ENCODE measurements around the gene NEBL.

Gene NEBL

GRCh38 chr10:20748551-20748950 lies 148.6 kb downstream of the NEBL start:
- H3F3A ChIP-seq (ENCODE audit: insufficient read depth, low read length), result no peaks in the 10 kb centered on the region
- no peak overlapping the region for H2AFZ ChIP-seq (ENCODE audit: low read length)
- H4K20me1 ChIP-seq (ENCODE audit: insufficient read depth, low read length), result no peaks in the 10 kb centered on the region
- no peaks in the 10 kb centered on the region for H3K4me1 ChIP-seq (ENCODE audit: insufficient read depth, low read length, severe bottlenecking)
- H3K27ac ChIP-seq (ENCODE audit: low read depth, low read length, poor library complexity, severe bottlenecking), result no peak overlapping the region
- H3K9me2 ChIP-seq (ENCODE audit: low read depth, low read length), result no peaks in the 10 kb centered on the region
- H3K4me3 ChIP-seq (ENCODE audit: low read depth, low read length, poor library complexity, severe bottlenecking), result no peak overlapping the region
- H3K36me3 ChIP-seq (ENCODE audit: insufficient read depth, low read length), result no peaks in the 10 kb centered on the region
- no peak overlapping the region for H3K9ac ChIP-seq (ENCODE audit: low read length)
- H3K9me3 ChIP-seq (ENCODE audit: low read length), result no peaks in the 10 kb centered on the region
- H3K79me2 ChIP-seq (ENCODE audit: insufficient read depth, low read length), result no peaks in the 10 kb centered on the region
- no peaks in the 10 kb centered on the region for H3K27me3 ChIP-seq (ENCODE audit: insufficient read depth, low read length)
- H3K4me2 ChIP-seq (ENCODE audit: low read length), result no peak overlapping the region
- TF ChIP-seq CTCF (IDR thresholded peaks at IDR 0.05; ENCODE audit: low read length) (no peak), EZH2 (IDR thresholded peaks at IDR 0.05; ENCODE audit: borderline replicate concordance, low read length) (no peak)

GRCh38 chr10:20747782-20748181 lies 149.3 kb downstream of the NEBL start:
- no peaks in the 10 kb centered on the region for H3K4me1 ChIP-seq (ENCODE audit: insufficient read depth, low read length, severe bottlenecking)
- H3K79me2 ChIP-seq (ENCODE audit: insufficient read depth, low read length), result no peaks in the 10 kb centered on the region
- TF ChIP-seq EZH2 (IDR thresholded peaks at IDR 0.05; ENCODE audit: borderline replicate concordance, low read length) (no peak), CTCF (IDR thresholded peaks at IDR 0.05; ENCODE audit: low read length) (no peak)
- H3K9me3 ChIP-seq (ENCODE audit: low read length), result no peaks in the 10 kb centered on the region
- no peaks in the 10 kb centered on the region for H3K9me2 ChIP-seq (ENCODE audit: low read depth, low read length)
- H3K36me3 ChIP-seq (ENCODE audit: insufficient read depth, low read length), result no peaks in the 10 kb centered on the region
- H4K20me1 ChIP-seq (ENCODE audit: insufficient read depth, low read length), result no peaks in the 10 kb centered on the region
- H2AFZ ChIP-seq (ENCODE audit: low read length), result no peak overlapping the region
- H3K9ac ChIP-seq (ENCODE audit: low read length), result no peak overlapping the region
- no peaks in the 10 kb centered on the region for H3F3A ChIP-seq (ENCODE audit: insufficient read depth, low read length)
- H3K27ac ChIP-seq (ENCODE audit: low read depth, low read length, poor library complexity, severe bottlenecking), result no peak overlapping the region
- no peak overlapping the region for H3K4me3 ChIP-seq (ENCODE audit: low read depth, low read length, poor library complexity, severe bottlenecking)
- H3K27me3 ChIP-seq (ENCODE audit: insufficient read depth, low read length), result no peaks in the 10 kb centered on the region
- H3K4me2 ChIP-seq (ENCODE audit: low read length), result no peak overlapping the region

- Histone ChIP-seq H3K4me2 (ENCODE audit: low read length) (no peak overlapping the region), H3K9me2 (ENCODE audit: low read depth, low read length) (no peaks in the 10 kb centered on the region), H3F3A (ENCODE audit: insufficient read depth, low read length) (no peaks in the 10 kb centered on the region), H3K27ac (ENCODE audit: low read depth, low read length, poor library complexity, severe bottlenecking) (no peak overlapping the region), H4K20me1 (ENCODE audit: insufficient read depth, low read length) (no peaks in the 10 kb centered on the region), H3K36me3 (ENCODE audit: insufficient read depth, low read length) (no peaks in the 10 kb centered on the region), H3K27me3 (ENCODE audit: insufficient read depth, low read length) (no peaks in the 10 kb centered on the region), H3K4me3 (ENCODE audit: low read depth, low read length, poor library complexity, severe bottlenecking) (no peak overlapping the region), H3K9ac (ENCODE audit: low read length) (no peak overlapping the region), H2AFZ (ENCODE audit: low read length) (no peak overlapping the region), H3K79me2 (ENCODE audit: insufficient read depth, low read length) (no peaks in the 10 kb centered on the region), H3K9me3 (ENCODE audit: low read length) (no peaks in the 10 kb centered on the region), H3K4me1 (ENCODE audit: insufficient read depth, low read length, severe bottlenecking) (no peaks in the 10 kb centered on the region)
- TF ChIP-seq CTCF (IDR thresholded peaks at IDR 0.05; ENCODE audit: low read length), result no peak
Measured at GRCh38 chr10:20746856-20747255, 150.3 kb downstream of the NEBL start.
